HG02798 (cell line): ENCODE data around the gene CIDEA.

Source experiments
- ATAC-seq: cut with Tn5 transposase; IDR thresholded peaks from one replicate; pipeline ENCODE4 v1.9.1; 2021; ENCODE audit warnings: mild to moderate bottlenecking; ENCODE audit not compliant: unreplicated experiment, poor library complexity

The CIDEA gene

DNA sequence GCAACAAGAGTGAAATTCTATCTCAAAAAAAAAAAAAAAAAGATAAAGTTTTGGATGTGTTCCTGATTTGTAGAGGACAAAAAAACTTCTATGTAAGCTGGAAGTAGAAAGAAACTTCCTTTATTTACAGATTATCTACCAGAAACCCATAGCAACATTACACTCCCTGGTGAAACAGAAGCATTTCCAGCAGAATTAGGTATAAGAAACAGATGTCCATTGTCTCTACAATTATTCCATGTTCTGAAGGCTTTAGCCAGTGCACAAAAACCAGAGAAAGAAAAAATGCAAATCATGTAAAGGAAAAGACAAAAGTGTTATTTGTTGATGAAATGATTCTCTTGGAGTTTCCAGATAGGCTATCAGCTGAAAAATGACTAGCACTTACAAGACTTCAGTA, 58.8 kb downstream of the CIDEA start:
- ATAC-seq: no peak

DNA sequence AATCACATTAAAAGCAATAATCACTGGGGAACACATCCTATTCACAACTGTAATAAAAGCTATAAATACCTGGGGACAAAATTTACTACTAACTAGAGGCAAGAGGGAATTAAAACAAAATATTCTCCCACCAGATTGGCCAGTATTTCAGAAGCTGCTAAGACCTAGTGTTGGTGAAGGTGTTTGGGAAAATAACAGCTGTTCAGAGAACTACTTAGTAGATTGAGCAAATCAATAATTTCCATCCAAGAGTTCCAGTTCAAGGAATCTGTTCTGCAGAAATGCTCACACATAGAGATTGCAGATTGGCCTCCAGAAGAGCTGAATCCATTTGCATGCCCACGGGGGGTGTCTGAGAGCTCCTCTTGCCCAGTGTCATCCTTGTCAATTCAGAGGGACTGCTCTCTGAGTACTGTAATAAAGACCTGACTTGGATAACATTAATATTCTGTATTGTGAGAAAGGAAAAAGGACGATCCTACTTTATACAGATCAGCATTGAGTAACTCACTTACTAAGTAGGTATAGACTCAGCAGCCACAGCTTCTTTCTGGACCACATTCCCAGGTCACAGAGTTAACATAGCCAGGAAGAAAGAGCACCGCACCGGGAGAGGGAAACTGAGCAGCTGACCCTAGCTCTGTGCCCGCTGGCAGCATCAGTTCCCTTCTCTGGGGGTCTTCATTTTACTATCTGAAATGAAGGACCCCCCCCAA, 59.5 kb downstream of the CIDEA start:
- ATAC-seq: no peak

DNA sequence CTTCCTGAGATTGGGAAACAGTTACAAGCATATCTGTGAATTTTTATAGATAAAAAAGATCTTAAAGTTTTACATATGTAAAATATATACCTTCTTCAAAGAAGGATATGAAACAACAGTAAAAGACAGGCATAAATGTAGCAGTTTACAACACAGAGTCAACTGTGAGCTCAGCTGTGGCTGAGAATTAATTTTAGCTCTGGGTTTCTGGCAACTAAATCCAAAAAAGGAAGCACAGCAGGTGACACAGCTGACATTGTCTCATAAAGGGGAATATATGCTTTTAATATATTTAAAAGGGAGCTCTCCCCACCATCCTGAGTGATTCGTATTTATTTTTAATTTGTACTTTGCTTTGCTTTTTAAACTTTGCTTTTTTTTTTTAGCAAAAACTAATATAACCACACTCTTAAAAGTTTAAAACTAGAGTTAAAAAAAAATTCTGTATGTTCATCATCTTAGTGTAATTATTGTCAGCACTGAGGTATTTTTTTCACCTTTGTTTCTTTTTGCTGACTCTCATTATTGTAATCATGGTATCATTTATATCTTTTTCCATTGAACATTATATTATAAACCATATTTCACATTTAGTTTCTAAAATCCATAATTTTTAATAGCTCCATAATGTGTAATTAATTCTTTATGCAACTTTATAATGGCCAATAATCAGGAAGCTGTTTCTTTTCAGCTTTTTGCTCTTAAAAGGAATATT, 60.6 kb downstream of the CIDEA start:
- no peak for ATAC-seq

GRCh38 chr18:12315490-12315889, 61.3 kb downstream of the CIDEA start:
- ATAC-seq: no peak

GRCh38 chr18:12315911-12316310, 61.8 kb downstream of the CIDEA start:
- no peak for ATAC-seq

DNA sequence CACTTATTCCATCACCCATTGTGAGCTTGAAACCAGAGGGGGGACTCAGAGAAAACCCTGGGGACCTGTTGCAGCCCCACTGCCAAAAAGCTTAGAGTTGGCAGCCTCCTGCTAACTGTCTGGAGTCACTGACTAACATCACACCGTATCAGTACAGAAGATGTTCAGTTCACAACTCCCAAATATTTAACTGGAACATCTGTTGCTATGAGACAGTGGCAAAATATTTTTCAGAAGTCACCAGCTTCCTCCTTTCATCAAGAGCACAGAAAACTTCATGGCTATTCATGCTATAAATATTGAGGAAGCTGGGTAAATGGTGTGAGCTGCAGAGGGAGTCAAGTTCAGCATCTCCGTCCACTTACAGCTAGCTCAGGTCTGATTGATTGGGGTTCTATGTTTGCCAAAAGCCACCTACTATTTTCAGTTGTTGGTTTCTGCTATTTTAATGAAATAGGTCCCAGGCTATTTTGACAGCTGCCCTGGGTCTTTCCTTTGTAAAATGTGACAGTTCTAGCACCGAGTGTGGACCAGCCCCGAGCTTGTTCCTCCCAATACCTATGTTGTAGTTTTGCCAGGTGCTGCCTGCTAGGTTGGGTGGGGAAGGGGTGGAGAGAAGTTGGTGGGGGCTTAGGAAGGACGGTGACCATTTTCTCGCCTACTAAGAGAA, 63.6 kb downstream of the CIDEA start:
- no peak for ATAC-seq

- ATAC-seq: no peak
Observed at GRCh38 chr18:12318334-12318697, 64.2 kb downstream of the CIDEA start.

- ATAC-seq: no peak
Observed at GRCh38 chr18:12318857-12319256, 64.7 kb downstream of the CIDEA start.

DNA sequence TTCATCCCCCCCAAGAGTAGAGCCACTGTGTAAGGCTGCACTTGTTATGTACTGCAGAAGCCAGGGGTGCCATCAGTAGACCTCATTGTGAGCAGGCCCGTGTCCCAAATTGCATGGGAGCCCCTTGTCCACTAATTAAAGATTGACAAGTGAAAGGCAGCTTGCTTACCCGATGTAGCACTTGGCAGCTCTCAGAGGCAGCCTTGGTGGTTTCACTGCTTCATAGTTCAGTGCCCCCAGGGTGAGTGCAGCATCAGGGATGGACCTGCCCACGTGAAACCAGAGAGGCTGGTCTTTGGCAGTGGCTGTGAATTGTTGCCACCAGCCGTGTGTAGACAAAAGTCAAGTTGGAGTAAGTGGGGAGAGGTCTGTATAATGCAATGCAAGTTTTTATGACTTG, 67.2 kb downstream of the CIDEA start:
- peak; percentile 75 for ATAC-seq

DNA sequence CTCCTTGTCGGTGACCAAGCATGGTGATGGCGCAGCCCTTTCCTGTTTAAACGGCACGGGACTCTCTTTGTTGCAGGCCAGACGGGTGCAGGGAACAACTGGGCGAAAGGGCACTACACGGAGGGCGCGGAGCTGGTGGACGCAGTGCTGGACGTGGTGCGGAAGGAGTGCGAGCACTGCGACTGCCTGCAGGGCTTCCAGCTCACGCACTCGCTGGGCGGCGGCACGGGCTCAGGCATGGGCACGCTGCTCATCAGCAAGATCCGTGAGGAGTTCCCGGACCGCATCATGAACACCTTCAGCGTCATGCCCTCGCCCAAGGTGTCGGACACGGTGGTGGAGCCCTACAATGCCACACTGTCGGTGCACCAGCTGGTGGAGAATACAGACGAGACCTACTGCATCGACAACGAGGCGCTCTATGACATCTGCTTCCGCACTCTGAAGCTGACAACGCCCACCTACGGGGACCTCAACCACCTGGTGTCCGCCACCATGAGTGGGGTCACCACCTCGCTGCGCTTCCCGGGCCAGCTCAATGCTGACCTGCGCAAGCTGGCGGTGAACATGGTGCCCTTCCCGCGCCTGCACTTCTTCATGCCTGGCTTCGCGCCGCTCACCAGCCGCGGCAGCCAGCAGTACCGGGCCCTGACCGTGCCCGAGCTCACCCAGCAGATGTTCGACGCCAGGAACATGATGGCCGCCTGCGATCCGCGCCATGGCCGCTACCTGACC, 71.0 kb downstream of the CIDEA start:
- no peak for ATAC-seq

- no peak for ATAC-seq
Observed at GRCh38 chr18:12325726-12326245, 71.6 kb downstream of the CIDEA start.

- no peak for ATAC-seq
Observed at GRCh38 chr18:12326711-12327460, 72.7 kb downstream of the CIDEA start.
